K562 (cell line): Measurements from ENCODE around the gene CNOT1. TPM values are rescaled to one million over a fixed set of nuclear protein-coding genes. Genes with fewer than 3 reads are reported as not detected.
A peak's percentile ranks its signal among the peaks of the same experiment; 100 is the strongest.

ENCODE experiments used
- AFF4 ChIP-seq: sonication (generic); formaldehyde crosslinking; IDR thresholded peaks from 2 replicates; pipeline ENCODE4 v1.8.0; 2023; ENCODE audit warnings: mild to moderate bottlenecking, missing genetic modification reagents
- CHD2 ChIP-seq: IDR thresholded peaks from 2 replicates; pipeline ENCODE4 v1.6.1; 2011; ENCODE audit warnings: low read depth, low read length
- CREM ChIP-seq: IDR thresholded peaks from 2 replicates; pipeline ENCODE4 v1.6.1; 2014; ENCODE audit warnings: antibody characterized with exemption, low read depth
- DMBX1 ChIP-seq: fragments of 250-450 bp; sonication (Bioruptor Pico); IDR thresholded peaks from 2 replicates; pipeline ENCODE4 v1.8.0; 2022; ENCODE audit warnings: inconsistent platforms, mild to moderate bottlenecking, moderate library complexity, borderline replicate concordance
- ETV6 ChIP-seq, 3 experiments: fragments of 150-350 bp in 1 of 3; sonication (generic) in 1 of 3; formaldehyde crosslinking in 1 of 3; IDR thresholded peaks; 2 replicates each; pipeline versions ENCODE4 v1.6.1 to v1.8.0; 2014 to 2022; ENCODE audit warnings: borderline replicate concordance in 2 of 3, low read depth in 2 of 3, antibody characterized with exemption in 1 of 3, low read length in 1 of 3, mild to moderate bottlenecking in 1 of 3, missing genetic modification reagents in 1 of 3
- HIVEP1 ChIP-seq: fragments of 250-450 bp; sonication (Bioruptor Pico); IDR thresholded peaks from 2 replicates; pipeline ENCODE4 v1.4.0; 2020; ENCODE audit warnings: mild to moderate bottlenecking
- HMGN3 ChIP-seq: IDR thresholded peaks from 2 replicates; pipeline ENCODE4 v1.6.1; 2011; ENCODE audit warnings: borderline replicate concordance, low read depth, mild to moderate bottlenecking, mixed read lengths, low read length; ENCODE audit not compliant: insufficient read length; ENCODE audit errors: extremely low read depth
- JUND ChIP-seq, 2 experiments: IDR thresholded peaks; 2 replicates in 1 of 2; 3 replicates in 1 of 2; pipeline ENCODE4 v1.6.1; 2011; ENCODE audit warnings: borderline replicate concordance in 2 of 2, low read depth in 2 of 2, low read length in 2 of 2, improper control_type of control experiment in 1 of 2, missing biosample characterization in 1 of 2, missing genetic modification characterization in 1 of 2, missing genetic modification reagents in 1 of 2
- NCOA1 ChIP-seq: fragments of 450-650 bp; IDR thresholded peaks from 2 replicates; pipeline ENCODE4 v1.6.1; 2016; ENCODE audit warnings: low read depth
- NONO ChIP-seq, 2 experiments: fragments of 200-400 bp in 1 of 2; fragments of 450-650 bp in 1 of 2; formaldehyde crosslinking in 1 of 2; IDR thresholded peaks; 2 replicates each; pipeline ENCODE4 v1.6.1; 2017; ENCODE audit warnings: low read depth in 2 of 2, mild to moderate bottlenecking in 2 of 2, moderate library complexity in 2 of 2, low read length in 1 of 2
- RBM17 ChIP-seq: fragments of 200-400 bp; formaldehyde crosslinking; IDR thresholded peaks from 2 replicates; pipeline ENCODE4 v1.6.1; 2017; ENCODE audit warnings: low read depth, mild to moderate bottlenecking, low read length, borderline replicate concordance
- RNF2 ChIP-seq: sonication (generic); IDR thresholded peaks from 2 replicates; pipeline ENCODE4 v1.6.1; 2016
- SMARCE1 ChIP-seq: fragments of 450-650 bp; IDR thresholded peaks from 2 replicates; pipeline ENCODE4 v1.7.1; 2016; ENCODE audit warnings: mild to moderate bottlenecking
- SP1 ChIP-seq: sonication (generic); formaldehyde crosslinking; IDR thresholded peaks from 2 replicates; pipeline ENCODE4 v1.8.1; 2022; ENCODE audit warnings: mild to moderate bottlenecking, missing genetic modification reagents
- STAT5A ChIP-seq: IDR thresholded peaks from 2 replicates; pipeline ENCODE4 v1.6.1; 2012; ENCODE audit warnings: low read length, inconsistent platforms, borderline replicate concordance
- ZNF431 ChIP-seq: sonication (generic); formaldehyde crosslinking; IDR thresholded peaks from 2 replicates; pipeline ENCODE4 v1.8.0; 2022; ENCODE audit warnings: mild to moderate bottlenecking, missing genetic modification reagents
- ZNF778 ChIP-seq: fragments of 450-650 bp; formaldehyde crosslinking; IDR thresholded peaks from 2 replicates; pipeline ENCODE4 v1.4.0; 2020; ENCODE audit warnings: mild to moderate bottlenecking, moderate library complexity
- ZNF830 ChIP-seq: fragments of 250-450 bp; sonication (Bioruptor Pico); IDR thresholded peaks from 2 replicates; pipeline ENCODE4 v1.5.0; 2021; ENCODE audit warnings: mild to moderate bottlenecking
- polyA plus RNA-seq, 8 experiments: library from polyadenylated mRNA; depleted of rRNA in 4 of 8; stranded (reverse) in 5 of 8; unstranded in 3 of 8; fragments of >200 nt; fragmentation: Nextera tagmentation in 2 of 8; fragmentation: Illumina TruSeq in 1 of 8; extraction: Ambion mirVana in 2 of 8; extraction: Trizol in 1 of 8; gene quantifications; 2 replicates each; pipeline versions ENCODE4 v1.2.1 to v1.2.3, GENCODE V29; 2011 to 2014; ENCODE audit warnings: inconsistent platforms in 1 of 8, missing spikeins in 1 of 8
- total RNA-seq, 7 experiments: library from RNA; depleted of rRNA in 6 of 7; stranded (reverse); fragments of >200 nt in 6 of 7; fragmentation: Illumina TruSeq in 2 of 7; extraction: Trizol in 2 of 7; gene quantifications; 2 replicates each; pipeline versions ENCODE4 v1.2.1 to v1.2.3, GENCODE V29; 2011 to 2021; ENCODE audit warnings: low replicate concordance in 1 of 7
- TF ChIP-seq, protein P1 (sequence below): fragments of 450-650 bp; IDR thresholded peaks from 2 replicates; pipeline ENCODE4 v1.6.1; 2017; ENCODE audit warnings: antibody characterized with exemption, mild to moderate bottlenecking

The CNOT1 gene
- total and polyA plus RNA-seq, 9 of the 15 experiments (the other 6 are each of a cell fraction or from before 2014, with no cell fraction given) = 110 to 270 (median 220) TPM

DNA sequence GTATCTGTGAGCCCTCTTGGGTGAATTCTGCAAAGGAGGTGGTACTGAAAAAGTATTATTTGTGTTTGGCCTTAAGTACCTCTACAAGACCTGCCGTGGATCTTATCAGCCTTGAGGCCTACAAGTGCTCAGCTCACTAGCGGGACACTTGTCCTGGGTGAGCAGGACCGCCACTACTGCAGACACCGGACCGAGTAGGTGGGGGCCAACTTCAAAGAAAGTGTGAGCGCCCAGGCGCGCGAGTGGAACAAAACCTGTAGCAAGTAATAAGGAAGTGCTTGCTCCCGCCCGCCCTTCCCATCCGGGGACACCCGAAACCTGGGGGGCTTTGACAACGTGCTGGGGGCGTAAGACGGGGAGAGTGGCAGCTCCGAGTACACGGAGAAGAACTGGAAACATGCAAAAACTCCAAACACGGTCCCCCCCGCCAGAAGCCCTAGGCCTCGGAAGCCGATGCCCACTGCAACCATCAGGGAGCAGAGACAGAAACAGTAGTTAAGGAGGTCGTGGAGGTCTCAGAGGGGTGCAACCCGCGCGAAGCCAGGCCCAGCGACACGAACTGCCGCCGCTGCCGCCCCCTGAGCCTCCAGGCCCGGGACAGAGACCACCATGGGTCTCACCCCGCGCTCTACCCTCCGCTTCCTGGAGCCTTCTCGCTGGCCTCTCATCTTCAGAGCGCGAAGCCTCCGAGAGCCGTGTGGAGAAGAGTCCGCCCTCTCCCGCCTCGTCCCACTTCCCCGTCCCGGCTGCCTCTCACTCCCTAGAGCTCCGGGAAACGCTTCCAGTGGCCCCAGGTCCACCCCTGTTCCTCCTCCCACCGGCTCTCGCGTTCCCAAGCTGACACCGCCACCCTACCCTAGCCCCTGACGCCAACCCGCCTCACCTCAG is 537 bp downstream of the CNOT1 start (continued):
- TF ChIP-seq, protein P1, sequence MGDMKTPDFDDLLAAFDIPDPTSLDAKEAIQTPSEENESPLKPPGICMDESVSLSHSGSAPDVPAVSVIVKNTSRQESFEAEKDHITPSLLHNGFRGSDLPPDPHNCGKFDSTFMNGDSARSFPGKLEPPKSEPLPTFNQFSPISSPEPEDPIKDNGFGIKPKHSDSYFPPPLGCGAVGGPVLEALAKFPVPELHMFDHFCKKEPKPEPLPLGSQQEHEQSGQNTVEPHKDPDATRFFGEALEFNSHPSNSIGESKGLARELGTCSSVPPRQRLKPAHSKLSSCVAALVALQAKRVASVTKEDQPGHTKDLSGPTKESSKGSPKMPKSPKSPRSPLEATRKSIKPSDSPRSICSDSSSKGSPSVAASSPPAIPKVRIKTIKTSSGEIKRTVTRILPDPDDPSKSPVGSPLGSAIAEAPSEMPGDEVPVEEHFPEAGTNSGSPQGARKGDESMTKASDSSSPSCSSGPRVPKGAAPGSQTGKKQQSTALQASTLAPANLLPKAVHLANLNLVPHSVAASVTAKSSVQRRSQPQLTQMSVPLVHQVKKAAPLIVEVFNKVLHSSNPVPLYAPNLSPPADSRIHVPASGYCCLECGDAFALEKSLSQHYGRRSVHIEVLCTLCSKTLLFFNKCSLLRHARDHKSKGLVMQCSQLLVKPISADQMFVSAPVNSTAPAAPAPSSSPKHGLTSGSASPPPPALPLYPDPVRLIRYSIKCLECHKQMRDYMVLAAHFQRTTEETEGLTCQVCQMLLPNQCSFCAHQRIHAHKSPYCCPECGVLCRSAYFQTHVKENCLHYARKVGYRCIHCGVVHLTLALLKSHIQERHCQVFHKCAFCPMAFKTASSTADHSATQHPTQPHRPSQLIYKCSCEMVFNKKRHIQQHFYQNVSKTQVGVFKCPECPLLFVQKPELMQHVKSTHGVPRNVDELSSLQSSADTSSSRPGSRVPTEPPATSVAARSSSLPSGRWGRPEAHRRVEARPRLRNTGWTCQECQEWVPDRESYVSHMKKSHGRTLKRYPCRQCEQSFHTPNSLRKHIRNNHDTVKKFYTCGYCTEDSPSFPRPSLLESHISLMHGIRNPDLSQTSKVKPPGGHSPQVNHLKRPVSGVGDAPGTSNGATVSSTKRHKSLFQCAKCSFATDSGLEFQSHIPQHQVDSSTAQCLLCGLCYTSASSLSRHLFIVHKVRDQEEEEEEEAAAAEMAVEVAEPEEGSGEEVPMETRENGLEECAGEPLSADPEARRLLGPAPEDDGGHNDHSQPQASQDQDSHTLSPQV = no peak
- 0 out of 2 replicates have a peak, but pooled peaks have one; percentile 83 for TF ChIP-seq ZNF830
- TF ChIP-seq RNF2 = no peak
- TF ChIP-seq RBM17 = no peak
- no peak for TF ChIP-seq HIVEP1
- TF ChIP-seq SMARCE1 = 0 out of 2 replicates have a peak, but pooled peaks have one; percentile 20
- TF ChIP-seq STAT5A = no peak
- peak; percentile 59; the same call in 1 of the 2 replicates for TF ChIP-seq AFF4
- no peak for TF ChIP-seq ETV6 (IDR thresholded peaks at IDR 0.05; ENCODE audit: borderline replicate concordance in 1 of 2, low read depth in 2 of 2, low read length in 1 of 2)
- TF ChIP-seq ETV6 (CRISPR knock-in tag; IDR thresholded peaks at IDR 0.05; ENCODE audit: borderline replicate concordance) = no peak
- no peak for TF ChIP-seq CREM
- no peak for TF ChIP-seq NONO (IDR thresholded peaks at IDR 0.05; ENCODE audit: low read depth in 2 of 2, low read length in 1 of 2)
- TF ChIP-seq DMBX1 (CRISPR knock-in tag) = no peak
- TF ChIP-seq NCOA1 = no peak
- TF ChIP-seq HMGN3 = no peak
- TF ChIP-seq ZNF431 (CRISPR knock-in tag) = no peak
- no peak for TF ChIP-seq CHD2
- no peak for TF ChIP-seq SP1 (CRISPR knock-in tag)
- no peak for TF ChIP-seq ZNF778 (CRISPR knock-in tag)
- TF ChIP-seq JUND (IDR thresholded peaks at IDR 0.05; ENCODE audit: borderline replicate concordance, low read depth, low read length) = no peak
- no peak for TF ChIP-seq JUND (tag; IDR thresholded peaks at IDR 0.05; ENCODE audit: borderline replicate concordance, low read depth, low read length)
